ENCODE measurements around the gene STPG4.

DNA sequence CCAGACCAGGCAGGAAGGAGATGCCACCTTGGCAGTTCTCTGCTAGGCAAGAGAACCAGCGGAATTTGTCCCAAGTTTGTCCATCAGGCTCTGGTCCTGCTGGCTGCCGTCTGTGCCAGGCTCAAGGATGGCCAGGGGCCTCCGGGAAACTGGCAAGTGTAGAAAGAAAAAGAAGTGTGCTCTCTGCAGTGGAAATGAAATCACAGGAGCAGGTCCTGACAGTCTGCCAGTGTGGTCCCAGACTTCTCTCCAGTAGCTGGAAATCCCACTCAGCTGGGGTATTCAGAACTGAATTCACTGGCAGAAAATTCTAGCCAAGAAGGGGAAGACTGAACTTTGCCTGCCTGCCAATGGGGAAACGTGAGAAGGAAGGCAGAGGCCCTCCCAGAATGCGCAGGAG, 91.0 kb downstream of the STPG4 start:
- no peak for TF ChIP-seq POLR2A (IDR thresholded peaks at IDR 0.05)
- no peak for TF ChIP-seq EP300 (IDR thresholded peaks at IDR 0.05)

Data from upper lobe of left lung (tissue), 4 donors.